Body of pancreas (tissue), 4 donors: Measurements from ENCODE around the gene POMT2.

Source experiments
- POLR2A ChIP-seq, 3 donors: fragments of 450-650 bp; IDR thresholded peaks; one replicate each; pipeline ENCODE4 v1.6.1; 2016; ENCODE audit warnings: antibody characterized with exemption in 3 of 3, mild to moderate bottlenecking in 2 of 3
- TF ChIP-seq, protein P1 (sequence below), 7 experiments: fragments of 450-650 bp in 4 of 7; fragments of 200-600 bp in 3 of 7; sonication (generic) in 3 of 7; IDR thresholded peaks; one replicate each; pipeline ENCODE4 v1.5.1; 2016 to 2019; ENCODE audit warnings: antibody characterized with exemption in 7 of 7

DNA sequence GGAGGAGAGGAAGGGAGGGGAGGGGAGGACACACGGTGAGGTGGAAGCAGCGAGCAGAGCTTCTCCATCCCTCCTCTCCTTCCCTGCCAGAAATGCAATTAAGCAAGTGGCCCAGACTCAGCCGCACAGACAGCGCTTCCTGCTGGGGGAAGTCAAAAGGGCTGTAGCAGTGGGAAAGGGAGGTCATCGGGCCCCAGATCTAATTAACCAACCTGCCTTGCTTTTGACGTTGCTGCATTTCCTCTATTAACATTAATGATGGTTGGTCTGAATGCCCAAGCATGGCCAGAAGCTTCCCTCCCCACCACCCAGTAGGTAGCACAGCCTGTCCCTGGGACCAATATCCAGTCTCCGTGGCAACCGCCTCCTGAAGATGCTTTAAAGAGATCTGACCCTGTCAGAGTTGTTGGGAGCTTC, 45.1 kb downstream of the POMT2 start:
- TF ChIP-seq, protein P1, sequence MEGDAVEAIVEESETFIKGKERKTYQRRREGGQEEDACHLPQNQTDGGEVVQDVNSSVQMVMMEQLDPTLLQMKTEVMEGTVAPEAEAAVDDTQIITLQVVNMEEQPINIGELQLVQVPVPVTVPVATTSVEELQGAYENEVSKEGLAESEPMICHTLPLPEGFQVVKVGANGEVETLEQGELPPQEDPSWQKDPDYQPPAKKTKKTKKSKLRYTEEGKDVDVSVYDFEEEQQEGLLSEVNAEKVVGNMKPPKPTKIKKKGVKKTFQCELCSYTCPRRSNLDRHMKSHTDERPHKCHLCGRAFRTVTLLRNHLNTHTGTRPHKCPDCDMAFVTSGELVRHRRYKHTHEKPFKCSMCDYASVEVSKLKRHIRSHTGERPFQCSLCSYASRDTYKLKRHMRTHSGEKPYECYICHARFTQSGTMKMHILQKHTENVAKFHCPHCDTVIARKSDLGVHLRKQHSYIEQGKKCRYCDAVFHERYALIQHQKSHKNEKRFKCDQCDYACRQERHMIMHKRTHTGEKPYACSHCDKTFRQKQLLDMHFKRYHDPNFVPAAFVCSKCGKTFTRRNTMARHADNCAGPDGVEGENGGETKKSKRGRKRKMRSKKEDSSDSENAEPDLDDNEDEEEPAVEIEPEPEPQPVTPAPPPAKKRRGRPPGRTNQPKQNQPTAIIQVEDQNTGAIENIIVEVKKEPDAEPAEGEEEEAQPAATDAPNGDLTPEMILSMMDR (IDR thresholded peaks at IDR 0.05): no peak
- no peak for TF ChIP-seq POLR2A (IDR thresholded peaks at IDR 0.05)
